Measurements from ENCODE around the gene PADI1.

GRCh38 chr1:17276568-17276967 is 71.6 kb downstream of the PADI1 start:
- no peak for TF ChIP-seq CTCF (IDR thresholded peaks at IDR 0.05; ENCODE audit: insufficient read depth, low read length)
- TF ChIP-seq POLR2AphosphoS5 (IDR thresholded peaks at IDR 0.05; ENCODE audit: low read depth), result peak; percentile 48; the same call in 1 of the 2 replicates
- peak; percentile 94 for TF ChIP-seq SPI1 (IDR thresholded peaks at IDR 0.05; ENCODE audit: borderline replicate concordance, low read depth)
- no peak for TF ChIP-seq REST (IDR thresholded peaks at IDR 0.05; ENCODE audit: insufficient replicate concordance, low read depth)
- TF ChIP-seq GABPA (IDR thresholded peaks at IDR 0.05; ENCODE audit: low read depth), result no peak

All from HL-60 (cell line).